RPMI7951 (cell line): Measurements from ENCODE around the gene EXOC6. TPM values are rescaled to one million over a fixed set of nuclear protein-coding genes. Genes with fewer than 3 reads are reported as not detected.

Experiments
- DNase-seq: peaks from one replicate; pipeline ENCODE4 v3.0.0-alpha.2; 2012; ENCODE audit warnings: low read depth
- total RNA-seq: library from RNA; depleted of rRNA; stranded (reverse); fragments of >200 nt; shearing (Covaris generic); gene quantifications from 2 replicates; pipeline ENCODE4 v1.2.3, GENCODE V29; 2014

Gene EXOC6
- total RNA-seq, 1 experiment from 2014 or later: 5.2 TPM

- no peak for DNase-seq
These were observed 14.0 kb upstream of the EXOC6 start for GRCh38 chr10:92834331-92834730.

DNA sequence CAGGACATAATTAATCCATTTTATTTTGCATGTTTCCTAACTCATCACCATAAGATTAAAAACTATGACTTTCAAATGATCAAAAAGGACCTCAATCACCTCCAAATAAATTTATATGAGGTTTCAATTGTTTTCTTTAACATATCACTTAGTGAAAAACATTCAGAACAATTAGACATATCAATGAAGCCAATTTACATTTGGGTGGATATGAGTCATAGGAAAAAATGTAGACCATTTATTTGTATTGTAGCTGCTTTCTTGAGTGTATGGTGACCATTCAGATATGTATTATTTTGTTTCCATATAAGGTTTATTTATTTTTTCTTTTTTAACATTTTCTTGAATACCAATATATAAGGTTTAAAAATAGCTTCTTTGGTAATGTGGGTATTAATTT, 13.3 kb upstream of the EXOC6 start:
- DNase-seq: no peak

- no peak for DNase-seq
These were observed 10.9 kb upstream of the EXOC6 start for GRCh38 chr10:92837456-92837855.

- peak; percentile 59 for DNase-seq
These were observed 8.9 kb upstream of the EXOC6 start for GRCh38 chr10:92839191-92840085.

- no peak for DNase-seq
These were observed 3.6 kb upstream of the EXOC6 start for GRCh38 chr10:92844746-92845145.

DNA sequence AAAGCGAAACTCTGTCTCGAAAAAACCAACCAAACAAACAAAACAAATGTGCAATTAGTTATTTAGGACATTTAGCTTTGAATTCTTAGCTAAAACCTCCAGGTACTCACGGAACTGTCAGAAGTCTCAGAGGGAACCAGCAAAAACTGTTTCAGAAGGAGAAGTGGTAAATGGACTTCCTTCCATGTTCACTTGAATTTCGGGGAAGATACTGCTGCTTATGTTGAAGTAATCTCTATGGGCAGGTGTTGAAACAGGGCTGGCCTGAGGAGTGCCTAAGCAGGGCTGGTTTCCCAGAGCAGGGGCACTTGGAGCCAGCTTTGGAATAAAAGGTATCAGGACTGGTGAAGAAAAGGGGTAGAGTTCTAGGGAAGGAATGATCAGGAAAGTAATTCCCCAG, 2.4 kb upstream of the EXOC6 start:
- no peak for DNase-seq

GRCh38 chr10:92846344-92846743, 2.0 kb upstream of the EXOC6 start:
- DNase-seq: no peak

GRCh38 chr10:92846854-92847201, 1.5 kb upstream of the EXOC6 start:
- DNase-seq: no peak

DNA sequence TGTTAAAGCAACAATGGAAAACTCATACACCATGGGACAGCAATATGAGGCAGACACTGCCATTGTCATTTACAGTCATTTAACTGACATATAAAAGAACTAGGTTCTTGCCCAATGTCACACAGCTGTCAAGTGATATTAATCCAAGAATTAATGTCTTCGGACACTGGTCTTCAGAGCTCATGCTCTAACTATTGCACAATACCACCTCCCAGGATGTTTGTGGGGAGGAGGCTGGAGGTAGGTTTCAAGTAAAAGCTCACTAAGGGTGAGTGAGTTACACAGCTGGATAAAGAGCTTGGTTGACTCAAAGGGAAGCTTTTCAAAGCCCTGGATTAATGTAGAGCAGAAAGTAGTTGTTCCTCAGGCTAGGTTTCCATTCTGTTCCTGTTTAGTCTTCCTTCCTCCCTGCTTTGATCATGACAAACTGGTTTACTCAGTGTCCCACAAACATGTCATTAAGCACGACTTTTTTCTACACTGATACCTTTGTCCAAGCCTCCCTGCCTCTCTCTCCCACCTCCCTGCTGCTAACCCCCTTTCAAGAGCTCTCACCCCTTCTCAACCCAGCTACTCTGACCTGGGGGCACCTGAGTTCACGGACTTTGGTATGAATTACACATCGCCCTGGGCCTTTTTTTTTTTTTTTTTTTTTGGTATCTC, 987 bp upstream of the EXOC6 start:
- peak; percentile 39 for DNase-seq

GRCh38 chr10:92848037-92848440, 281 bp upstream of the EXOC6 start:
- DNase-seq: no peak

GRCh38 chr10:92849234-92849525, 860 bp downstream of the EXOC6 start:
- DNase-seq: no peak

DNA sequence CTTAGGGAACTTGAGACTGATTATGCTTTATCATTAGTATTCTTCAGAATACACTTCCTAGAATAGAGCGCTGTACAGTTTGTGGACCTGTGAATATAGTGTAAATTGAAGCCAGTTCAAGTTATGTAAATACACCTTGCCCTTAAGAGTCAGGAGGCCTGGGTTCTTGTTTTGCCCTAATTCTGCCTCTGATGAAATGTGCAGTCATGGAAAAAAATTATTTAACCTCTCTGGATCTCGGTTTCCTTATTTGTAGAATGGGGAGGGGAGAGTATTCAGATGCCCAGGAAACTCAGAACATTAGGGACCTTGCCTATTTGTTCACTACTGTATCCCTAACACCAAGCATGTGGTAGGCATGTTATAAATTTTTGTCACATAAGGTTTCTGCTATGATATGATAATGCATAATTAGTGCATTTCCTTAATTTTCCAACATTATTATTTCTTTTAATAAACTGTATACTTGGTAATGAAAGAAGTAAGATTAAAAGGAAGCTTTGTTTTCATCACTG, 1.3 kb downstream of the EXOC6 start:
- no peak for DNase-seq

- DNase-seq: no peak
These were observed 1.9 kb downstream of the EXOC6 start for GRCh38 chr10:92850185-92850584.

DNA sequence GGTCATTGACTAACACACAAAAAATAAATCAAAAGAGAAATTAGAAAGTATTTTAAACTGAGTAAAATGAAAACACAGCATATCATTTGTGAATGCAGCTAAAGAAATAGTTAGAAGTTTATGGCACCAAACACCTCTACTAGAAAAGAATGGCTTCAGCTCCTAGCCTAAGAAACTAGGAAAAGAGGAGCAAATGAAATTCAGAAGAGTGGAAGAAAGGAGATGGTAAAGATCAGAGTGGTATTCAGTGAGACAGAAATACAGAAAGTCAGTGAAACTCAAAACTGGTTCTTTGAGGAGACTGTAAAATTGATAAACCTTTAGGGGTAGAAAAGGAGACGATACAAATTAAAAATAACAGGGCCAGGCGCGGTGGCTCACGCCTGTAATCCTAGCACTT, 2.7 kb downstream of the EXOC6 start:
- DNase-seq: no peak

- DNase-seq: no peak
These were observed 7.2 kb downstream of the EXOC6 start for GRCh38 chr10:92855560-92855959.

DNA sequence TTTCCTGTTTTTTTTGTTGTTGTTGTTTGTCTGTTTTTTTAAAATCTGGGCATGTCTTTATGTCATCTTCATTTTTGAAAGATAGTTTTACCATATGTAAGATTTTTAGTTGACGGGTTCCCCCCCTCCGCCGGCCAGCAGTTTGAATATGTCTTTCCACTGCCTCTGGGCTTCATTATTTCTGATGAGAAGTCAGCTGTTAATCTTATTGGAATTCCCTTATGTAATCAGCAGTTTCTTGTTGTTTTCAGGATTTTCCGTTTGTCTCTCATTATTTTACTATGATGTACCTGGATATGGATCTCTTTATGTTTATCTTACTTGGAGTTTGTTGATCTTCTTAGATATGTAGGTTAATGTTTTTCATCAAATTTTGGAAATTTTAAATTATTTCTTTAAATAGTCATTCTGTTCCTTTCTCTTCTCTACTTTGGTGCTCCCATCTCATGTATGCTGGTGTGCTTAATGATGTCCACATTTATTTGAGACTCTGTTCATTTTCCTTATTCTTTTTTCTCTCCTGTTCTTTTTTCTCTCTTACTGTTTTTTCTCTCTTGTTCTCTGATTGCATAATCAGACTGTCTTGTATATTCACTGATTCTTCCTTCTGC, 9.7 kb downstream of the EXOC6 start:
- no peak for DNase-seq

- DNase-seq: no peak
These were observed 18.9 kb downstream of the EXOC6 start for GRCh38 chr10:92867235-92867634.

DNA sequence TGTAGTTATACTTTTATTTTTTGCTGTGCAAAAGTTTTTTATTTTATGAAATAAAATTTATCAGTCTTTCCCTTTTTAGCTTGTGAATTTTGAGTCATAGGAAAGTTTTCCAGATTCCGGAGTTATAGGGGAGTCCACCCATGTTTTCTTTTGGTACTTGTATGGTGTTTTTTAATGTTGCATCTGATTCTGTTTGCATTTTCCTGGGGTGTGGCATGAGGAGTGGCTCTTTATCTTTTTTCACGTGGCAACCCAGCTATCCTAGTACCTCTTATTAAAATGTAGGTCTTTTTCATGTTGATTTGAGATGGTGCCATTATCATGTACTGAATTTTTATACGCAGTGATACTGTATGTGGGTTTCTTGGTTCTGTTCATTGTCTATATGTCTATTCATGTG, 19.7 kb downstream of the EXOC6 start:
- DNase-seq: no peak

DNA sequence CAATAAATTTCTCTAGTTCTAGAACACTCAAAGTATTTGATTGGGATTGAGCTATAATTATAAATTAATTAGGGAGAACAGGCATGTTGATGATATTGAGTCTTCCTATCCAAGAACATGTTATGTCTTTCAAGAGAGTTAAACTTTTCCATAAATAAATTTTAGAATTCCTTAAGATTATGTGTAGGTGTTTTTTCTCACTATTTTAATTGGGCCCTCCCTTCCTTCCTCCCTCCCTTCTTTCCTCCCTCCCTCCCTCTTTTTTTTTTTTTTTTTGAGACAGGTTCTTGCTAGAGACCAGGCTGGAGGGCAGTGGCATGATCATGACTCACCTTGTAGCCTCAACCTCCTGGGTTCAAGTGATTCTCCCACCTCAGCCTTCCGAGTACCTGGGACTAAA, 20.2 kb downstream of the EXOC6 start:
- DNase-seq: no peak

GRCh38 chr10:92873029-92873428, 24.7 kb downstream of the EXOC6 start:
- no peak for DNase-seq

DNA sequence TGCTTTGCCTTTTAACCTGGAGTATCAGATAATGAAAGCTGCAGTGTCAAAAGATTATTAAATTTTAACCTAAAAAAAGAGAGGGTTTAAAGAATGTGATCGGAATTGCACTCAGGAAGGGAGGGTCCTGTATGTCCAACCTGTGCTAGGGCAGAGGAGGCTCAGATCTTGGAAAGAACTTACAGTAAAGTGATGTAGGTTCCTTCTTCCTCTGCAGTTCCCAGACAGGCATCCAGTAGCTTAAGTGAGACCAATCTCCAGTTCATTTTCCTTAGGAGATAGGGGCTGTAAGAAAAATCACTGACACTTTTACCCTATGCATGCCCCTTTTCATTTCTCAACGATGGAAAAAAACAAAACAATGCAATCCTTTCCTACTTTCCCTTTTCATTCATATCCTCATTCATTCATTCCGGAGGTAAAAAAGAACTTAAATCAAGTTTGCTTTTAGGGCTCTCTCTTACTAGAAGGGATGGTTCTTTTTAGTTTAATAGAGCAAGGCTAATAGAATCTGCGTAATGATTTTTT, 28.3 kb downstream of the EXOC6 start:
- DNase-seq: no peak

GRCh38 chr10:92880233-92880861, 32.0 kb downstream of the EXOC6 start:
- DNase-seq: peak; percentile 50
